HepG2 (cell line): ENCODE data around the gene NBR1. TPM values are rescaled to one million over a fixed set of nuclear protein-coding genes. Genes with fewer than 3 reads are reported as not detected.
A peak's percentile ranks its signal among the peaks of the same experiment; 100 is the strongest.

Source experiments
- ATM ChIP-seq: fragments of 450-650 bp; IDR thresholded peaks from 2 replicates; pipeline ENCODE4 v1.7.1; 2017; ENCODE audit warnings: mild to moderate bottlenecking, borderline replicate concordance
- CAMTA2 ChIP-seq: sonication (generic); formaldehyde crosslinking; IDR thresholded peaks from 2 replicates; pipeline ENCODE4 v1.4.0; 2020; ENCODE audit warnings: mild to moderate bottlenecking, missing genetic modification reagents, borderline replicate concordance
- HHEX ChIP-seq: IDR thresholded peaks from 2 replicates; pipeline ENCODE4 v1.6.1; 2016; ENCODE audit warnings: control low read depth
- MIXL1 ChIP-seq: IDR thresholded peaks from 2 replicates; pipeline ENCODE4 v1.6.1; 2016
- POLR2AphosphoS5 ChIP-seq: IDR thresholded peaks from 2 replicates; pipeline ENCODE4 v1.6.1; 2012; ENCODE audit warnings: low read depth, low read length
- RELA ChIP-seq: sonication (generic); formaldehyde crosslinking; IDR thresholded peaks from 2 replicates; pipeline ENCODE4 v1.4.0; 2020; ENCODE audit warnings: missing genetic modification reagents
- SAFB2 ChIP-seq: sonication (generic); formaldehyde crosslinking; IDR thresholded peaks from 2 replicates; pipeline ENCODE4 v1.5.1; 2020; ENCODE audit warnings: missing genetic modification reagents, low read depth, mild to moderate bottlenecking, borderline replicate concordance
- SMAD3 ChIP-seq: sonication (generic); formaldehyde crosslinking; IDR thresholded peaks from 2 replicates; pipeline ENCODE4 v1.4.0; 2020; ENCODE audit warnings: missing genetic modification reagents
- TCF12 ChIP-seq, 2 experiments: fragments of 450-650 bp in 1 of 2; sonication (generic) in 1 of 2; formaldehyde crosslinking in 1 of 2; IDR thresholded peaks; 2 replicates each; pipeline versions ENCODE4 v1.6.1 to v1.8.0; 2017 to 2022; ENCODE audit warnings: antibody characterized with exemption in 1 of 2, mild to moderate bottlenecking in 1 of 2, missing genetic modification reagents in 1 of 2, moderate library complexity in 1 of 2
- ZFYVE20 ChIP-seq: sonication (generic); formaldehyde crosslinking; IDR thresholded peaks from 2 replicates; pipeline ENCODE4 v1.8.0; 2023; ENCODE audit warnings: low read depth, mild to moderate bottlenecking, moderate library complexity, missing genetic modification reagents, borderline replicate concordance
- ZNF10 ChIP-seq: sonication (generic); formaldehyde crosslinking; IDR thresholded peaks from 2 replicates; pipeline ENCODE4 v1.4.0; 2020; ENCODE audit warnings: mild to moderate bottlenecking, low read depth, missing genetic modification reagents, borderline replicate concordance
- ZNF253 ChIP-seq: sonication (generic); formaldehyde crosslinking; IDR thresholded peaks from 2 replicates; pipeline ENCODE4 v1.8.0; 2022; ENCODE audit warnings: mild to moderate bottlenecking, missing genetic modification reagents, borderline replicate concordance
- ZNF501 ChIP-seq: sonication (generic); formaldehyde crosslinking; IDR thresholded peaks from 2 replicates; pipeline ENCODE4 v1.5.1; 2020; ENCODE audit warnings: mild to moderate bottlenecking, moderate library complexity, missing genetic modification reagents
- ZNF607 ChIP-seq: sonication (generic); formaldehyde crosslinking; IDR thresholded peaks from 2 replicates; pipeline ENCODE4 v1.5.1; 2020; ENCODE audit warnings: missing genetic modification reagents, mild to moderate bottlenecking, borderline replicate concordance
- ZNF629 ChIP-seq: sonication (generic); formaldehyde crosslinking; conservative IDR thresholded peaks from 2 replicates; pipeline ENCODE4 v1.5.0; 2020; ENCODE audit warnings: missing genetic modification reagents
- ZNF747 ChIP-seq: sonication (generic); formaldehyde crosslinking; IDR thresholded peaks from 2 replicates; pipeline ENCODE4 v1.8.1; 2023; ENCODE audit warnings: missing genetic modification reagents, mild to moderate bottlenecking, borderline replicate concordance
- ZNF775 ChIP-seq: sonication (generic); formaldehyde crosslinking; IDR thresholded peaks from 2 replicates; pipeline ENCODE4 v1.4.0; 2020; ENCODE audit warnings: missing genetic modification reagents, mild to moderate bottlenecking, moderate library complexity, borderline replicate concordance
- ZNF782 ChIP-seq: sonication (generic); formaldehyde crosslinking; IDR thresholded peaks from 2 replicates; pipeline ENCODE4 v1.4.0; 2020; ENCODE audit warnings: missing genetic modification reagents, mild to moderate bottlenecking, borderline replicate concordance
- polyA plus RNA-seq, 8 experiments: library from polyadenylated mRNA; depleted of rRNA in 3 of 8; stranded (reverse) in 7 of 8; unstranded in 1 of 8; fragments of >200 nt; fragmentation: Illumina TruSeq in 4 of 8; extraction: Trizol in 4 of 8; gene quantifications; 2 replicates each; pipeline versions ENCODE4 v1.2.1 to v1.2.3, GENCODE V29; 2011 to 2016; ENCODE audit warnings: low read depth in 4 of 8, missing spikeins in 1 of 8, mixed read lengths in 1 of 8; ENCODE audit not compliant: insufficient read depth in 1 of 8
- total RNA-seq, 5 experiments: library from RNA; depleted of rRNA; stranded (reverse); fragments of >200 nt; fragmentation: Illumina TruSeq; extraction: Trizol; gene quantifications; 2 replicates each; pipeline ENCODE4 v1.2.3, GENCODE V29; 2016; ENCODE audit warnings: low read depth in 1 of 5
- TF ChIP-seq, protein P1 (sequence below): conservative IDR thresholded peaks from 2 replicates; pipeline ENCODE4 v1.6.1; 2018; ENCODE audit warnings: missing genetic modification reagents
- TF ChIP-seq, protein P2 (sequence below): sonication (generic); formaldehyde crosslinking; IDR thresholded peaks from 2 replicates; pipeline ENCODE4 v1.8.1; 2023; ENCODE audit warnings: mild to moderate bottlenecking, inconsistent platforms, moderate library complexity, missing genetic modification reagents, borderline replicate concordance
- TF ChIP-seq, protein P3 (sequence below): sonication (generic); formaldehyde crosslinking; IDR thresholded peaks from 2 replicates; pipeline ENCODE4 v1.5.0; 2020; ENCODE audit warnings: missing genetic modification reagents
- TF ChIP-seq, protein P4 (sequence below): sonication (generic); formaldehyde crosslinking; IDR thresholded peaks from 2 replicates; pipeline ENCODE4 v1.4.0; 2020; ENCODE audit warnings: missing genetic modification reagents

NBR1 gene
- total and polyA plus RNA-seq, 2 of the 13 experiments (the other 11 are each of a cell fraction or from before 2014, with no cell fraction given), result 51.7 to 121 TPM

DNA sequence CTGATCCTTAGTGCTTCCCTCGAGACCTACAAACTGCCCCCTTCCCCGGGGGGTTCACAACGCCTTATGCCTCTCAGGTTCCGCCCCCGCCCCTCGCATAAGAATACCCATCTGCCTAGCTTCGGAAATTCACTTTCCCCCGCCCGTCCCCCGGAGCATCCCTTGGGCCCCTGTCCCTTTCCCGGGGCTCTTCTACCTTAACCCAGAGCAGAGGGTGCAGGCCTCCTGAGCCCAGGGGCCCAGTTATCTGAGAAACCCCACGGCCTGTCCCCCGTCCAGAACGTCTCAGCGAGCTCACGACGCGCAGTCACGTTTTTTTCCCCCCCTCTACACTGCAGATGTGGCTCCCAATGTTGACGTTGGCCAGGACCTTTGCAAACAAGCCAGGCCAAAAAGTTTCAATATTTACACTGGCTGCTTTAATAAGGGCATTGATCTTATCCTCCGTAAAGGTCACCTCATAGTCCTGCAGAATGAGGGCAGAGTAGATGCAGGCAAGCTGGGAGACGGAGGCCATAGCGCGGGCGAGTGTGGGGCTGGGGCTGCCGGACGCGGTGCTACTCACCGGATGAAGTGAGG, 1.4 kb upstream of the NBR1 start (continued):
- no peak; the same call in 1 of the 2 replicates for TF ChIP-seq ZNF253
- TF ChIP-seq SAFB2 (CRISPR knock-in tag), result no peak; the same call in 1 of the 2 replicates
- 0 out of 2 replicates have a peak, but pooled peaks have one; percentile 19 for TF ChIP-seq ZNF747 (CRISPR knock-in tag)
- peak; percentile 95 for TF ChIP-seq HHEX (CRISPR knock-in tag)
- TF ChIP-seq CAMTA2 (CRISPR knock-in tag), result no peak; the same call in 1 of the 2 replicates
- TF ChIP-seq, protein P1, sequence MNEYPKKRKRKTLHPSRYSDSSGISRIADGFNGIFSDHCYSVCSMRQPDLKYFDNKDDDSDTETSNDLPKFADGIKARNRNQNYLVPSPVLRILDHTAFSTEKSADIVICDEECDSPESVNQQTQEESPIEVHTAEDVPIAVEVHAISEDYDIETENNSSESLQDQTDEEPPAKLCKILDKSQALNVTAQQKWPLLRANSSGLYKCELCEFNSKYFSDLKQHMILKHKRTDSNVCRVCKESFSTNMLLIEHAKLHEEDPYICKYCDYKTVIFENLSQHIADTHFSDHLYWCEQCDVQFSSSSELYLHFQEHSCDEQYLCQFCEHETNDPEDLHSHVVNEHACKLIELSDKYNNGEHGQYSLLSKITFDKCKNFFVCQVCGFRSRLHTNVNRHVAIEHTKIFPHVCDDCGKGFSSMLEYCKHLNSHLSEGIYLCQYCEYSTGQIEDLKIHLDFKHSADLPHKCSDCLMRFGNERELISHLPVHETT (CRISPR knock-in tag), result no peak
- peak; percentile 17; the same call in 1 of the 2 replicates for TF ChIP-seq ZNF629 (CRISPR knock-in tag)
- TF ChIP-seq POLR2AphosphoS5, result no peak
- TF ChIP-seq, protein P2, sequence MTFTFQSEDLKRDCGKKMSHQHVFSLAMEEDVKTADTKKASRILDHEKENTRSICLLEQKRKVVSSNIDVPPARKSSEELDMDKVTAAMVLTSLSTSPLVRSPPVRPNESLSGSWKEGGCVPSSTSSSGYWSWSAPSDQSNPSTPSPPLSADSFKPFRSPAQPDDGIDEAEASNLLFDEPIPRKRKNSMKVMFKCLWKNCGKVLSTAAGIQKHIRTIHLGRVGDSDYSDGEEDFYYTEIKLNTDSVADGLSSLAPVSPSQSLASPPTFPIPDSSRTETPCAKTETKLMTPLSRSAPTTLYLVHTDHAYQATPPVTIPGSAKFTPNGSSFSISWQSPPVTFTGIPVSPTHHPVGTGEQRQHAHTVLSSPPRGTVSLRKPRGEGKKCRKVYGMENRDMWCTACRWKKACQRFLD (CRISPR knock-in tag), result no peak; the same call in 1 of the 2 replicates
- no peak for TF ChIP-seq ZFYVE20 (CRISPR knock-in tag)
- no peak for TF ChIP-seq ZNF775 (CRISPR knock-in tag)
- no peak; the same call in 1 of the 2 replicates for TF ChIP-seq ZNF607 (CRISPR knock-in tag)
- TF ChIP-seq ATM, result no peak
- no peak for TF ChIP-seq ZNF10 (CRISPR knock-in tag)
- TF ChIP-seq RELA (CRISPR knock-in tag), result no peak
- TF ChIP-seq, protein P3, sequence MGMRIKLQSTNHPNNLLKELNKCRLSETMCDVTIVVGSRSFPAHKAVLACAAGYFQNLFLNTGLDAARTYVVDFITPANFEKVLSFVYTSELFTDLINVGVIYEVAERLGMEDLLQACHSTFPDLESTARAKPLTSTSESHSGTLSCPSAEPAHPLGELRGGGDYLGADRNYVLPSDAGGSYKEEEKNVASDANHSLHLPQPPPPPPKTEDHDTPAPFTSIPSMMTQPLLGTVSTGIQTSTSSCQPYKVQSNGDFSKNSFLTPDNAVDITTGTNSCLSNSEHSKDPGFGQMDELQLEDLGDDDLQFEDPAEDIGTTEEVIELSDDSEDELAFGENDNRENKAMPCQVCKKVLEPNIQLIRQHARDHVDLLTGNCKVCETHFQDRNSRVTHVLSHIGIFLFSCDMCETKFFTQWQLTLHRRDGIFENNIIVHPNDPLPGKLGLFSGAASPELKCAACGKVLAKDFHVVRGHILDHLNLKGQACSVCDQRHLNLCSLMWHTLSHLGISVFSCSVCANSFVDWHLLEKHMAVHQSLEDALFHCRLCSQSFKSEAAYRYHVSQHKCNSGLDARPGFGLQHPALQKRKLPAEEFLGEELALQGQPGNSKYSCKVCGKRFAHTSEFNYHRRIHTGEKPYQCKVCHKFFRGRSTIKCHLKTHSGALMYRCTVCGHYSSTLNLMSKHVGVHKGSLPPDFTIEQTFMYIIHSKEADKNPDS, result peak; percentile 40; the same call in 1 of the 2 replicates
- TF ChIP-seq SMAD3 (CRISPR knock-in tag), result no peak
- TF ChIP-seq ZNF782 (CRISPR knock-in tag), result no peak
- no peak; the same call in 1 of the 2 replicates for TF ChIP-seq MIXL1 (CRISPR knock-in tag)
- TF ChIP-seq ZNF501 (CRISPR knock-in tag), result no peak
- TF ChIP-seq TCF12 (IDR thresholded peaks at IDR 0.05), result no peak
- TF ChIP-seq TCF12 (CRISPR knock-in tag; IDR thresholded peaks at IDR 0.05), result no peak
- TF ChIP-seq, protein P4, sequence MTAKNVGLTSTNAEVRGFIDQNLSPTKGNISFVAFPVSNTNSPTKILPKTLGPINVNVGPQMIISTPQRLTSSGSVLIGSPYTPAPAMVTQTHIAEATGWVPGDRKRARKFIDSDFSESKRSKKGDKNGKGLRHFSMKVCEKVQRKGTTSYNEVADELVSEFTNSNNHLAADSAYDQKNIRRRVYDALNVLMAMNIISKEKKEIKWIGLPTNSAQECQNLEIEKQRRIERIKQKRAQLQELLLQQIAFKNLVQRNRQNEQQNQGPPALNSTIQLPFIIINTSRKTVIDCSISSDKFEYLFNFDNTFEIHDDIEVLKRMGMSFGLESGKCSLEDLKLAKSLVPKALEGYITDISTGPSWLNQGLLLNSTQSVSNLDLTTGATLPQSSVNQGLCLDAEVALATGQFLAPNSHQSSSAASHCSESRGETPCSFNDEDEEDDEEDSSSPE (CRISPR knock-in tag), result no peak; the same call in 1 of the 2 replicates
